Colonic mucosa (tissue), 4 donors: ENCODE results near the gene ZBTB8B. TPM values are rescaled to one million over a fixed set of nuclear protein-coding genes. Genes with fewer than 3 reads are reported as not detected.
"Not testable (repeated sequence)": the region's sequence is repeated elsewhere in the genome, so short reads cannot be mapped to it uniquely, and the experiment has no call there.

Source experiments
- DNase-seq: peaks from one replicate; pipeline ENCODE4 v3.0.0-alpha.2; 2020
- H3K27ac ChIP-seq: fragments of 200-600 bp; one replicate; pipeline ENCODE4 v1.8.0; 2021
- H3K27me3 ChIP-seq: fragments of 200-600 bp; one replicate; pipeline ENCODE4 v1.8.0; 2021
- H3K36me3 ChIP-seq: fragments of 200-600 bp; one replicate; pipeline ENCODE4 v1.8.0; 2021
- H3K4me1 ChIP-seq: fragments of 200-600 bp; one replicate; pipeline ENCODE4 v1.8.0; 2021; ENCODE audit warnings: mild to moderate bottlenecking
- H3K4me3 ChIP-seq: fragments of 200-600 bp; one replicate; pipeline ENCODE4 v1.8.0; 2021
- H3K9ac ChIP-seq, 2 donors: one replicate each; pipeline ENCODE4 v1.7.0; 2013; ENCODE audit warnings: control low read depth in 2 of 2, low read depth in 2 of 2, low read length in 2 of 2
- H3K9me3 ChIP-seq: fragments of 200-600 bp; one replicate; pipeline ENCODE4 v1.8.0; 2021
- intact Hi-C: fragments of 100-400 bp; cut with DNase I; formaldehyde crosslinking; loops from one replicate; pipeline ENCODE4 v1.14.1; 2022
- total RNA-seq, 2 donors: library from RNA; stranded (reverse); fragmentation: NEBNext Ultra II Directional in 1 of 2; extraction: Animal tissue kit (Norgen Biotek cat#: 25700) in 1 of 2; gene quantifications; one replicate each; pipeline ENCODE4 v1.2.1, GENCODE V29; 2021
- TF ChIP-seq, protein P1 (sequence below): fragments of 200-600 bp; IDR thresholded peaks from one replicate; pipeline ENCODE4 v1.8.0; 2022; ENCODE audit warnings: antibody characterized with exemption, mild to moderate bottlenecking
- donor health status: healthy.
- donor health status: DM: no; HTN: no; CAD: no.
- donor health status: DM: no; HTN: no; CAD: no.

ZBTB8B gene
- total RNA-seq, 2 donors from 2014 or later, result not detected

DNA sequence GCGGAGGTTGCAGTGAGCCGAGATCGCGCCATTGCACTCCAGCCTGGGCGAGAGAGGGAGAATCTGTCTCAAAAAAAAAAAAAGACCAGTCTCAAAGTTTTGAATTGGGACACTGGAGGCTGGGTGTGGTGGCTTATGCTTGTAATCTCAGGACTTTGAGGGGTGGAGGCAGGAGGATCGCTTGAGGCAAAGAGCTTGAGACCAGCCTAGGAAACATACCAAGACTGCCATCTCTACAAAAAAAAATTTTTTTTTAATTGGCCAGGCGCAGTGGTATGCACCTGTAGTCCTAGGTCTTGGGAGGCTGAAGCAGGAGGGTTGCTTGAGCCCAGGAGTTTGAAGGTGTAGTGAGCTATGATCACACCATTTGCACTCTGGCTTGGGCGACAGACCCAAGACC is 3.9 kb downstream of the ZBTB8B start:
- Histone ChIP-seq H3K9ac (no peak overlapping the region), H3K27me3 (peaks cover 27% of the 10 kb centered on the region)

DNA sequence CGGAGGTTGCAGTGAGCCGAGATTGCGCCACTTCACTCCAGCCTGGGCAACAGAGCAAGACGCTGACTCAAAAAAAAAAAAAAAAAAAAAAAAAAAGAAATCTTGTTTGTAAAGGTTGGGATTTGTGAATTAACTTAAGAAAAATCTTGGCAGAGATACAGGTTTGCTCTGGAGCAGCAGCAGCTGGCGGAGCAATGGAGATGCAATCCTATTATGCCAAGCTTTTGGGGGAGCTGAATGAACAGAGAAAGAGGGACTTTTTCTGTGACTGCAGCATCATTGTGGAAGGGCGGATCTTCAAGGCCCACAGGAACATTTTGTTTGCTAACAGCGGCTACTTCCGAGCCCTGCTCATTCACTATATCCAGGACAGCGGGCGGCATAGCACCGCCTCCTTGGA is 5.6 kb downstream of the ZBTB8B start:
- Histone ChIP-seq H3K36me3 (no peaks in the 10 kb centered on the region), H3K4me3 (no peak overlapping the region), H3K27me3 (peaks cover 11% of the 10 kb centered on the region), H3K9ac (no peak overlapping the region), H3K27ac (no peak overlapping the region), H3K9me3 (no peaks in the 10 kb centered on the region), H3K4me1 (peaks cover under 1% of the 10 kb centered on the region)
- no peak for DNase-seq
- intact Hi-C loops, result no loop called here
- TF ChIP-seq, protein P1, sequence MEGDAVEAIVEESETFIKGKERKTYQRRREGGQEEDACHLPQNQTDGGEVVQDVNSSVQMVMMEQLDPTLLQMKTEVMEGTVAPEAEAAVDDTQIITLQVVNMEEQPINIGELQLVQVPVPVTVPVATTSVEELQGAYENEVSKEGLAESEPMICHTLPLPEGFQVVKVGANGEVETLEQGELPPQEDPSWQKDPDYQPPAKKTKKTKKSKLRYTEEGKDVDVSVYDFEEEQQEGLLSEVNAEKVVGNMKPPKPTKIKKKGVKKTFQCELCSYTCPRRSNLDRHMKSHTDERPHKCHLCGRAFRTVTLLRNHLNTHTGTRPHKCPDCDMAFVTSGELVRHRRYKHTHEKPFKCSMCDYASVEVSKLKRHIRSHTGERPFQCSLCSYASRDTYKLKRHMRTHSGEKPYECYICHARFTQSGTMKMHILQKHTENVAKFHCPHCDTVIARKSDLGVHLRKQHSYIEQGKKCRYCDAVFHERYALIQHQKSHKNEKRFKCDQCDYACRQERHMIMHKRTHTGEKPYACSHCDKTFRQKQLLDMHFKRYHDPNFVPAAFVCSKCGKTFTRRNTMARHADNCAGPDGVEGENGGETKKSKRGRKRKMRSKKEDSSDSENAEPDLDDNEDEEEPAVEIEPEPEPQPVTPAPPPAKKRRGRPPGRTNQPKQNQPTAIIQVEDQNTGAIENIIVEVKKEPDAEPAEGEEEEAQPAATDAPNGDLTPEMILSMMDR, result no peak

More for the DNA sequence above, 3.9 kb downstream of the ZBTB8B start:
- no peak for DNase-seq
- no peaks in the 10 kb centered on the region for H3K9me3 ChIP-seq
- peaks cover 16% of the 10 kb centered on the region for H3K4me1 ChIP-seq
- no peak overlapping the region for H3K27ac ChIP-seq
- H3K4me3 ChIP-seq, result no peak overlapping the region
- no peaks in the 10 kb centered on the region for H3K36me3 ChIP-seq
- intact Hi-C loops, result no loop called here
- TF ChIP-seq, protein P1, result no peak

DNA sequence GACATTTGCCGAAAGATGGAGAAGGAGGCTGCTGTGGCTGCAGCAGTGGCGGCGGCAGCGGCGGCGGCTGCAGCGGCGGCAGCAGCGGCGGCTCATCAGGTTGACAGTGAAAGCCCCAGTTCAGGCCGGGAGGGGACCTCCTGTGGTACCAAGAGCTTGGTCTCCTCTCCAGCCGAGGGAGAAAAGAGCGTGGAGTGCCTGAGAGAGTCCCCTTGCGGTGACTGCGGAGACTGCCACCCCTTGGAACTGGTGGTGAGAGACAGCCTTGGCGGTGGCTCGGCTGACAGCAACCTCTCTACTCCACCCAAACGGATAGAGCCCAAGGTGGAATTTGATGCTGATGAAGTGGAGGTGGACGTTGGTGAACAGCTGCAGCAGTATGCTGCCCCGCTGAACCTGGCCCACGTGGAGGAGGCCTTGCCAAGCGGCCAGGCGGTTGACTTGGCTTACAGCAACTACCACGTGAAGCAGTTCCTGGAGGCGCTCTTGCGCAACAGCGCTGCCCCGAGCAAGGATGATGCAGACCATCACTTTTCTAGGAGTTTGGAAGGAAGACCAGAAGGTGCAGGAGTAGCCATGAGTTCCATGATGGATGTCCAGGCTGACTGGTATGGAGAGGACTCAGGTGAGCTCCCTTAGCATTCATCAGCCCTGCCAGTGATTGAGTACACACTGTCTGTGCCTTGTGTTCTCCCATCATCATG is 6.3 kb downstream of the ZBTB8B start:
- intact Hi-C loops, result no loop called here
- TF ChIP-seq, protein P1, result no peak
- H3K4me3 ChIP-seq, result no peak overlapping the region
- H3K9me3 ChIP-seq, result no peaks in the 10 kb centered on the region
- H3K9ac ChIP-seq, result no peak overlapping the region
- no peaks in the 10 kb centered on the region for H3K4me1 ChIP-seq
- no peak for DNase-seq
- no peaks in the 10 kb centered on the region for H3K36me3 ChIP-seq
- H3K27me3 ChIP-seq, result peaks cover 4% of the 10 kb centered on the region
- H3K27ac ChIP-seq, result no peak overlapping the region

DNA sequence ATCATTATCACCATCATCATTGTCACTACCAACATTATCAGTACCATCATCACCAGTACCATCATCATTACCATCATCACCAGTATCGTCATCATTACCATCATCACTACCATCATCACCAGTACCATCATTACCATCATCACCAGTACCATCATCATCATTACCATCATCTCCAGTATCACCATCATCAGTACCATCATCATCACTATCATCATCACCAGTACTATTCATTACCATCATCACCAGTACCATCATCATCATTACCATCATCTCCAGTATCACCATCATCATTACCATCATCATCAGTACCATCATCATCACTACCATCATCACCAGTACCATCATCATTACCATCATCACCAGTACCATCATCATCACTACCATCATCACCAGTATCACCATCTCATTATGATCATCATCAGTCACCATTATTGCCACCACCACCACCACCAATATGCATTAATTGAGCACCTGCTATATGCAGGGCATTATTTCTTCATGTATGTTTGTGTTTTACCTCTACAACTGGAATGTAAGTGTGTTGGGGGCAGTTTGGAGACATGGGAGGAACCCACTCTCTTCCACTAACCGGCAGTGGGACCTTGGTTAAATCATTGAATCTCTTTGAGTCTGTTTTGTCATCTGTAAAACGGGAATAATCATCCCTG is 7.0 kb downstream of the ZBTB8B start:
- no peaks in the 10 kb centered on the region for H3K9me3 ChIP-seq
- no peaks in the 10 kb centered on the region for H3K36me3 ChIP-seq
- H3K27me3 ChIP-seq, result no peaks in the 10 kb centered on the region
- no peaks in the 10 kb centered on the region for H3K4me1 ChIP-seq
- intact Hi-C loops, result no loop called here
- no peak overlapping the region for H3K9ac ChIP-seq
- H3K27ac ChIP-seq, result no peak overlapping the region
- no peak for DNase-seq
- H3K4me3 ChIP-seq, result no peak overlapping the region
- TF ChIP-seq, protein P1, result no peak

DNA sequence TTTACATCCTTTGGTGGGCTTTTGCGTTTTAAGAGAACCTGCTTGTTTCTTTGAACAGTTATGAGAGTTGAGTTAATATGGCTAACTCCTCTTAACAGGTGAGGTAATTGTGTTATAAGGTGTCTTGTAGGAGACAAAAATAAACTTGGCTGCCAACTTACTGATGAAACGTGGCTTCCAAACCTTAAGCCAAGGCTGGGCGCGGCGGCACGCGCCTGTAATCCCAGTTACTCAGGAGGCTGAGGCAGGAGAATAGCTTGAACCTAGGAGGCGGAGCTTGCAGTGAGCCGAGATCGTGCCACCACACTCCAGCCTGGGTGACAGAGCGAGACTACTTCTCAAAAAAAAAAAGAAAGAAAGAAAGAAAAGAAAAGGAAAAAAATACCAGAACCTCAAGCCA is 8.1 kb downstream of the ZBTB8B start:
- H3K4me1 ChIP-seq, intact Hi-C loops, DNase-seq, H3K9ac ChIP-seq, H3K36me3 ChIP-seq, H3K27me3 ChIP-seq, H3K27ac ChIP-seq, H3K4me3 ChIP-seq, H3K9me3 ChIP-seq: not testable (repeated sequence)

DNA sequence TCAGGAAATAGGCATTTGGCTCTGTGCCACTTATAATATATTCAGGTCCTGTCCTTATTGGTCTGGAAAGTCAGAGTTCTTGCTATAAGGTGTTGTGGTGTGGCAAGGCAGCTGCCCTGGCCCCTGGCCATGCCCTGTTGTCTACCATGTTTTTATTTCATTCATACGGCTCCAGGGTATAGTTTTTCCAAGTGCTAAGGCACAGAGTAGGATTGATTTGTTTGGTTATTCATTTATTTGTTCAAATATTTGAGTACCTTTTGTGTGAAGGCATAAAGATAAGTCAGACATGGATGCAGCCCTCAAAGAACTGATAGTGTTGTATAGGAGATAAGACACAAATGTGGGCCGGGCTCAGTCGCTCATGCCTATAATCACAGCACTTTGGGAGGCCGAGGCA is 10.1 kb downstream of the ZBTB8B start:
- intact Hi-C loops, result no loop called here
- no peaks in the 10 kb centered on the region for H3K36me3 ChIP-seq
- no peaks in the 10 kb centered on the region for H3K27me3 ChIP-seq
- no peak overlapping the region for H3K4me3 ChIP-seq
- no peaks in the 10 kb centered on the region for H3K9me3 ChIP-seq
- no peak overlapping the region for H3K27ac ChIP-seq
- H3K9ac ChIP-seq, result no peak overlapping the region
- H3K4me1 ChIP-seq, result no peaks in the 10 kb centered on the region
- no peak for DNase-seq
- TF ChIP-seq, protein P1, result no peak
